Epithelial cell of umbilical artery (primary cell): Measurements from ENCODE around the gene HOXC11. TPM values are rescaled to one million over a fixed set of nuclear protein-coding genes. Genes with fewer than 3 reads are reported as not detected.

ENCODE experiments used
- total RNA-seq: library from RNA; depleted of rRNA; stranded (reverse); fragments of >200 nt; gene quantifications from 2 replicates; pipeline ENCODE4 v1.2.3, GENCODE V29; 2014

HOXC11 gene
- not detected in 2 replicates for total RNA-seq

GRCh38 chr12:53972722-53973235 is at the start of gene HOXC11:
Gene HOXC11, plus strand, starts transcription at chr12:53973126. Its CDS starts 116 bp downstream, at chr12:53973242.

GRCh38 chr12:53938326-53939140 is 34.4 kb upstream of the HOXC11 start, which contains the start of gene HOXC13:
Gene HOXC13, plus strand, starts transcription at chr12:53938831. Its CDS starts 76 bp downstream, at chr12:53938907.

GRCh38 chr12:53954694-53955035 is 18.3 kb upstream of the HOXC11 start, which contains the start of gene HOXC12:
Gene HOXC12, plus strand, starts transcription at chr12:53954903. Its CDS starts 27 bp downstream, at chr12:53954930.

GRCh38 chr12:53974084-53975063 is 1.4 kb downstream of the HOXC11 start, which contains the start of gene HOTAIR:
Gene HOTAIR, minus strand, starts transcription at chr12:53974954.

GRCh38 chr12:53984901-53985691 is 12.2 kb downstream of the HOXC11 start, which contains the start of gene HOXC10:
Gene HOXC10, plus strand, starts transcription at chr12:53985146. Its CDS starts 114 bp downstream, at chr12:53985260.

GRCh38 chr12:54000116-54001114 is 27.5 kb downstream of the HOXC11 start, which contains the start of gene HOXC9:
Gene HOXC9, plus strand, starts transcription at chr12:54000161. Its CDS starts 28 bp downstream, at chr12:54000189.

Other genes with a start within 250 kb of the HOXC11 start
- gene CALCOCO1, start 245.7 kb upstream of the HOXC11 start, total RNA-seq, result 44.2 and 80.2 TPM in 2 replicates
- not detected in 2 replicates for gene CISTR, start 221.1 kb upstream of the HOXC11 start, total RNA-seq
- not detected in 2 replicates for gene HOXC13, start 34.3 kb upstream of the HOXC11 start, total RNA-seq
- gene HOXC12, start 18.2 kb upstream of the HOXC11 start, total RNA-seq, result not detected in 2 replicates
- under 0.01 TPM in 1 of 2 replicates, not detected in the other for gene HOTAIR, start 1.8 kb downstream of the HOXC11 start, total RNA-seq
- gene HOXC10, start 12.0 kb downstream of the HOXC11 start, total RNA-seq, result not detected in 2 replicates
- not detected in 2 replicates for gene HOXC9, start 27.0 kb downstream of the HOXC11 start, total RNA-seq
- gene HOXC8, start 35.9 kb downstream of the HOXC11 start, total RNA-seq, result not detected in 2 replicates
- gene HOXC6, start 55.3 kb downstream of the HOXC11 start, total RNA-seq, result not detected in 2 replicates
- not detected in 2 replicates for gene HOXC5, start 59.9 kb downstream of the HOXC11 start, total RNA-seq
- not detected in 2 replicates for gene HOXC4, start 80.7 kb downstream of the HOXC11 start, total RNA-seq
- 20.8 and 29.9 TPM in 2 replicates for gene SMUG1, start 215.9 kb downstream of the HOXC11 start, total RNA-seq